HG02852 (cell line): Measurements from ENCODE around the gene SPATA12.

Experiments
- ATAC-seq: cut with Tn5 transposase; IDR thresholded peaks from one replicate; pipeline ENCODE4 v1.9.1; 2021; ENCODE audit warnings: mild to moderate bottlenecking, moderate library complexity; ENCODE audit not compliant: unreplicated experiment

Gene SPATA12

GRCh38 chr3:57060089-57060821, at the start of gene SPATA12:
SPATA12 (plus strand) TSS chr3:57060664; CDS start chr3:57073695, 13,031 bp downstream.
- ATAC-seq, result no peak

DNA sequence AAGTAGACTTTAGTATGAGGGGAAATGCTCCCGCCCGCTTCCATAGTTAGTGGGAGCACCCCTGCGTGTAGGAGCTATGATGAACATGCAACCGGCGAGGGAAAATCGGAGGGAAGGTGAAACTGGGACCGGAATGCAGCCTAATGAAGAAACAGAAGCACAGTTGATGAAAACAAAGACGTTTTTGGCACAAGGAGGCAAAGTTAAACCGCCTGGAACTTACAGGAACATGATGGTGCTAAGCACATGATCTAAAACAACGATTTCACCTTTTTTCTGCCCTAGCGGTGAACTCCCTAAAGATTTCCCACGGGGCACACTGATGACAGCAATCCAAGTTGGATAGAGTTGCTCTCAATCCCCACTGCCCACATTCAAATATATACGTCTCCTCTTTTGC, 49.4 kb upstream of the SPATA12 start:
- no peak for ATAC-seq

DNA sequence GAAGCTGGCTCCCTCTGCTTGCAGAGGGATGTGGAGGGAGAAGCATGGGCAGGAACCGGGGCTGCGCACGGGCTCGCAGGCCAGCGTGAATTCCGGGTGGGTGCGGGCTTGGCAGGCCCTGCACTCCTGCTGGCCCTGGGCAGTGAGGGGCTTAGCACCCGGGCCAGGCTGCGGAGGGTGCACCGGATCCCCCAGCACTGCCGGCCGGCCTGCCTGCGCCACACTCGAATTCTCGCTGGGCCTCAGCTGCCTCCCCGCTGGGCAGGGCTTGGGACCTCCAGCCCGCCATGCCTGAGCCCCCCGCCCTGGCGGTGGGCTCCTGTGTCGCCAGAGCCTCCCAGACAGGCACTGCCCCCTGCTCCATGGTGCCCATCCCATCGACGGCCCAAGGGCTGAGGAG, 47.6 kb upstream of the SPATA12 start:
- no peak for ATAC-seq

DNA sequence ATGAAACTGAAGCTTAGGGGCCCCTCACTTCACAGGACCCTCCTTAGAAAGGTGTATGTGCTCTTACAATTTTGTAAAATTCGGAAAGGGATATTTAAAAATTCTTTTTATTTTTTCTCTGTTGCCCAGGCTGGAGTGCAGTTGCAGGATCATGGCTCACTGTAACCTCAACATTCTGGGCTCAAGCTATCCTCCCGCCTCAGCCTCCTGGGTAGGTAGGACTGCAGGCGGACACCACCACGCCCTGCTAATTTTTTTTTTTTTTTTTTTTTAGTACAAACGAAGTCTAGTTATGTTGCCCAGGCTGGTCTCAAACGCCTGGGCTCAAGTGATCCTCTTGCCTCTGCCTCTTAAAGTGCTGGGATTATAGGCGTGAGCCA, 45.1 kb upstream of the SPATA12 start:
- no peak for ATAC-seq

- no peak for ATAC-seq
Measured at GRCh38 chr3:57015912-57016311, 44.6 kb upstream of the SPATA12 start.

DNA sequence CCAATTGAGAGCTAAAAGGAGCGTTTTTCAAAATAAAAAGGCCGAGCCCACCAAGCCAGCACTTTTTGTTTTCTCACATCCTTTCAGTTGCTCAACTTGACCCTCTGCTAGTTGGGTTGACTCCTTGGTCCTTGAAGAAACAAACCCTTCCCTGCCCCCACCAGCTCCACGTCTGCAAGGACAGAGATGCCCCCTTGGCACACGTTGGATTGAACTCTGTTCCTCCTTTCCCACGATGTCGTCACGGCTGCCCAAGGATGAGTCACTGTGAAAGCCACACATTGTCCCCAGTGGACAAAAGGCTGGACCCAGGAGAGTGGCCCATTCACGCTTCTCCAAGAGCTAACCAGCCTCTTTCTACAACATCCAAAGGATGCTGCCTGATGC, 43.0 kb upstream of the SPATA12 start:
- ATAC-seq, result no peak

DNA sequence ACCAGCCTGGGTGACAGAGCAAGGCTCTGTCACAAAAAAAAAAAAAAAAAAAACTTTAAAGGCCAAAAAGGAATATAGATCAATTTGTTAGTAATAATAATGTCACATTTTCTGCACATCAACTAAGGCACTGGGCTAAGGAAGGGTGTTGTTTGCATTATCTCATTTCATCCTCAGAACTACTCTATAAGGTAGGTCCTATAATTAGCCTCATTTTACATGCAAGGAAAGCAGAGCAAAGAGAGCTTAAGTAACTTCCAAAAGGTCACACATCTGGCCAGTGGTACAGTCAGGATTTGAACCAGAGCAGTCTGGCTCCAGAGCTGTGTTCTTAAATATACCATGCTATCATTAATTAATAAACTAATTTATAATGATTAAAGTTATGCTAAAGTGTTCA, 42.2 kb upstream of the SPATA12 start:
- no peak for ATAC-seq

DNA sequence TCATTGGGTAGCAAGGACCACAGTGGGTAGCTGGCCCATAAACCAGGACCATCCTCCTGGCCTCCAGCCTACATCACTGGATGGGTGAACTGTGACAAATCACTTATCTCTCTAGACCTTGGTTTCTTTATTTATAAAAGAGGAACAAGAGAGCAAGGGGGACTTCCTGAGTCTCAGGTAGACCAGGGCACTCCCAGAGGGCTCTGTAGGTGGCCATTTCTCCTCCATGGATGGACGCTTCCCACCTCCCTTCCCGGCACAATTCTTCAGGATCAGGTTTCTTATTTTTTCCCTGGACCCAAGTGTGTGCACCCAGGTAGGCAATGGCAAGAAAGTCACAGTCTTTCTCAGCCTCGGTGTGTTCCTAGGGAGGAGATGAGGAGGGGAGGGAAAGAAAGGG, 41.4 kb upstream of the SPATA12 start:
- ATAC-seq, result no peak

DNA sequence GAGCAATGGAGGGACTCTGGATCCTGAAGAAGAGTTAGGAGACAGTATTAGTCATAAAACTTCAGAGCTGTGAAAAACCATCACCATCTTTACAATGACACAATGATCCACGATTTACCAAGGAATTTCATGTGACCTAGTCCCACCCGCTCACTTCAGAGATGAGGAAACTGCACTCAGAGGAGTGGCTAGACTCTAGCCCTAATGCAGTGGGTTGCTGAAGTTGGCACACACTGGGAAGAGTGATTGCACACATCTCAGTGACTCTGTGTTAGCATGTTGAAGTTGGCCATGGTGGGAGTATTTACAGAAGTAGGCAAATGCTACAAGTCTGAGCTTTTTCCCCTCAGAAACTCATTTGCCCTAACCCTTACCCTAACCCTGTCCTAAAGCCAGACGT, 35.2 kb upstream of the SPATA12 start:
- no peak for ATAC-seq

GRCh38 chr3:57026944-57027343, 33.5 kb upstream of the SPATA12 start:
- no peak for ATAC-seq

DNA sequence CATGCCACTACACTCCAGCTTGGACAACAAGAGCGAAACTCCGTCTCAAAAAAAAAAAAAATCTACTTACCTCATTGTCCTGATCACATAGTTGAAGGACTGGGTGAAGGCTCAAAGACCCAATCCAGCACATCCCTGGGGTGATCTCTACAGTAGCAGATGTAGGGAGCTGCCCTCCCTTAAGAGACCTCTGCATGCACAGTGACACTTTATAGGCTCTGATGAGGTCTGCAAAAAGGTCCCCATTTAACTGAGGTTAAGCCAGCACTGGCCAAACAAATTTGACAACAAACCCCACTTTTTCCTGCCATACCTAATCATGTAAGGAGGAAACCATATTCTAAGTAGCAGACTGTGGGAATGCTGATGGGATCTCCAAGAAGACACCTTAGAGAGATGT, 31.1 kb upstream of the SPATA12 start:
- ATAC-seq, result no peak

DNA sequence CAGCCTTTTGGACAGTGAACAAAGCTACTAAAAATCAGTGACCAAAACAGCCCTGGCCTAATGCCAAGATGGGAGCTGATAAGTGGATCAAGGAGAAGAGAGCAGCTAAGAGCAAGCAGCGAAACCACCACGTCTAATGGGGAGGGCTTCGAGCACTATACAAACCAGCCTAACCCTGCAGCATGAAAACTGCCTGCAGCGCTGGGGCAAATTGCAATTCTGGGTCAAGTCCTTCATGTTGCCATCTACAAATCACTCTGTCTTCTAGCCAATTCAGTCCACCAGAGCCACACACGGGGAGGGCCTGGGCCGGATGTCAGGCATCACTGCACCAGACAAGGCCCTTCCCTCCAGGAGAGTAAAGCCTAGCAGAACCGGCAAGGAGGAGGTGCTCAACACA, 30.5 kb upstream of the SPATA12 start:
- ATAC-seq, result no peak

DNA sequence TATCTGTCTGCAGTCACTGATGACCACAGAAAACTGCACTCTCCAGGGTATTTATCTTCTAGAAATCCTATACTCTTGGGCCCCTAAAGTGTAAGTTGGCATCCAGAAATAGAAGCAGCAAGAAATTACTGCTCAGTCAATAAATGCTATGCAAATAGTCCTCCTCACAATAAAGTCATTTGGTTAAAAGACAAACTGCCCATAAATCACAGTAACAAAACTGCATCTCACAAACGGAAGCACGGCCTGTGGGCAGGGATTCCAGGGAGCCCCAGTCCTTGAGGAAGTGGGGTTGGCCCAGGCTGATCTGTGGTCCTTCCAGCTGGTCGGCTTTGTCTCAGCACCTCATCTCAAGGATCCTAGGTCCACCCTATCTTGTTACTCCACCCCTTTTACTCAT, 29.7 kb upstream of the SPATA12 start:
- ATAC-seq, result no peak

DNA sequence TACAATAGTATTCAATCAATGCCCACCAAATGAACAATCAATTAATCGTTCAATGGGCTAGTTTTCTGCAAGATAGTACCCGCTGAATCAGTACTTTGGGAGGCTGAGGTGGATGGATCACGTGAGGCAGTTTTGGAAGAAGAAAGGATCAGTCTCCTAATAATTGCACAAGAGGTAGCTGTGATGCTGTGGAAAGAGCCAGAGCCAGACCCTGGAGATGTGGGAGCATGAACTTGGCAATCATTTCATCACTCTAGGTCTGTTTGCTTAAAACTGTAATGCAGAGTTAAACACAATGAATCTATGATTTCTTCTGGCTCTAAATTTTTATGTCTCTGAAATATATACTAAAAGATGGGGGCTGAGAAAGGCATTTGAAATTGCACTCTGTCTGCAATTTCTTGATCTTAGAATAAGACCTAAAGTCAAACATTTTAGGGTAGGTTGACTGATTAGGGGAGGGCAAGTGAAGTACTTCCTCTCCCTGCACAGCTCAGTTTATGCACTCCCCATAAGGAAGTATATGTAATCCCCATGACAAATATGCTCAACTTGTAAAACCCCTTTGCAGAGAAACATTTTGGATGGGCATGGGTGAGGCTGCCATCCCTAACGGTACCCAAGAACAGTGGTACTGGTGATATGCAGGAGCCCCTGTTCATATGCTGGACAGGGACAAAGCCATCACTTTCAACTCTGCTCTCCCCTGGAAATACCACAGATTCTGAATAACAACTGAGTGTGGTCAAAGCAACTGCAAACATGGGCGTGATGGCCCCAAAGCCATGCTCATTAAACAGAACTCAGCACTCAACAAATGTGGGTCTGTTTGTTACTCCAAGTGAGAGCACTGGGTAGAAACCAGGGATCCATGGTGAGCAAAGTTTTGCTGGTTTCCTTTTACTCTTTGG, 28.6 kb upstream of the SPATA12 start:
- ATAC-seq, result no peak

GRCh38 chr3:57036952-57037351, 23.5 kb upstream of the SPATA12 start:
- no peak for ATAC-seq

GRCh38 chr3:57038466-57039164, 21.8 kb upstream of the SPATA12 start:
- ATAC-seq, result no peak

DNA sequence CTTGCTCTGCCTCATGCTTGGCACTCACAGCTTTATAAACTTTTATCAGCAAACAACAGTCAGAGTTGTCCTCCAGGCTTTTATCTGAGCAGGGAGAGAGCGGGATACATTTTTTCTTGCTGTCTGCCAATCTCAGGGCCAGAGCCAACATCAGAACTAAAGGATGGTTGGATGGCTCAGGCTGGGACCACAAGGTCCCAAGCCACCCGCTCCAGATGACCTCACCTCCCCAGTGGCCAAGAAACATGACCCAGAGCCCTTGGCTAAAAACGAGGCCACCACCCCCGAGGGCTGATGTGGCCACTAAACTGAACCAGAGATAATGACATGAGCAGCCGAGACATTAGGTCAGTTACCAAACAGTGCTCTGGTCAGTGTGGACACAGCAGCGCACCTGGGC, 18.8 kb upstream of the SPATA12 start:
- no peak for ATAC-seq

GRCh38 chr3:57043518-57043917, 16.9 kb upstream of the SPATA12 start:
- no peak for ATAC-seq

DNA sequence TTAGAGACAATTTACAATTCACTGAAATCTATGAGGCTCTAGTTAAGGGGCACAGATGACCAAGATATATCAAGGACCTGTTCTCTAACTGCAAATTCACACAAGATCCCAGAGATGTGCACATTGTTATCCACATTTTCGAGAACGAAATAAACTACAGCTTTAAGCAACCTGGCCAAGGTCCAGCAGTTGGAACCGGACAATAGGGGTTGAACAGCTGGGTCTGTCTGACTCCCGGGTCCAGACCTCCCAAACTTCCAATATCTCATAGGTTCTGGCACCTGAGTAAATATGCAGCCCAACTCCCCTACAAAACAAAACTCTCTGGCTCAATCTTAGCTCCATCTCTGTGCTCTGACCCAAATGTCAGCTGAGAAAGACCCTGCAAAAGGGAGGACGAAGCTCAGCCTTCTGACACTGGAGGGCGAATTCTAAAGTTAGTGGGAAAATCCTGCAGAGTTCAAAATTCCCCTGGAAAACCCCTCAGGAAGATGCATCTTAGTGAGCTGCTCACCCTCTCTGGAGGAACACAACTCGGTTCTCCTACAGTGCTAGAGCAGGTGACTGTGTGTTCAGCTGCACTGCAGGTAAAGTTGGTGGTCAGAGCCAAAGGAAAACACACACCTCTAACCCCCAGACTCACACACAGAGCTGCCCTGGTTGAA, 14.2 kb upstream of the SPATA12 start:
- no peak for ATAC-seq

DNA sequence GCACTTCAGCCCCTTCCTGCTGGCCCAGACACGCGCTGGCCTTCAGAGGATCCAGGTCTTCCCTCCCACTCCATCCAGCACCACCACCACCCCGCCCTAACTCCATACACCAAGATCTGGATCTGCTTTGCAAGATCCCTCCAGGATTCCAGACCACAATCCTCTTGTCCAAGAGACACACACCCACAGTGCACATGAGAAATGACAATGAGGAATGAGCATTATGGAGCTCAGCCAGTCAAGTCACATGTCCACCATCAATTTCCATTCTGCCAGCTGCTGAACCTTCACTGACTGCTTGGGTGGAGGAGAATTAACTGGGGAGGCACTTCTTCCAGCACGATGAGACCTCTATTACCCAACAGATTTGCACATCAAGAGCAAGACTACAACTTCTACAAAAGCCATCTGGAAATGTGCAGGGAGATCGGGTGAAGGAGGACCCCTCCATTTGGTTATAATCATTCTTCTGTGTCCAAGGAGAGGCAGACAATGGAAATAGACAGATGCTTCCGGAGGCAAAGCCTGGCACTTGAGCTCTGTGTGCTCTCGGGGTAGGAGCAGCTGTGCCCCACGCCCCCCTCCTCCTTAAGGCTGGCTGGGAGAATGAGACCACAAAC, 12.3 kb upstream of the SPATA12 start:
- no peak for ATAC-seq

GRCh38 chr3:57048728-57049127, 11.7 kb upstream of the SPATA12 start:
- no peak for ATAC-seq
